Memory B cell (primary cell): ENCODE measurements around the gene UBASH3B.

Experiments used
- ATAC-seq: fragments of 150-1000 bp; cut with Tn5 transposase; 2 replicates; pipeline ENCODE4 v1.10.0; 2021; ENCODE audit warnings: low read depth, mild to moderate bottlenecking, moderate library complexity
- DNase-seq, 2 donors: peaks; one replicate each; pipeline ENCODE4 v3.0.0; 2022; ENCODE audit warnings: low spot score in 2 of 2
- H3K27ac Mint-ChIP-seq: one replicate; pipeline ENCODE4 v1.8.0; 2022; ENCODE audit warnings: mild to moderate bottlenecking, moderate library complexity, mixed read lengths
- H3K27me3 Mint-ChIP-seq: one replicate; pipeline ENCODE4 v1.8.0; 2022; ENCODE audit warnings: mixed read lengths
- H3K36me3 Mint-ChIP-seq: one replicate; pipeline ENCODE4 v1.8.0; 2022; ENCODE audit warnings: mild to moderate bottlenecking, mixed read lengths
- H3K4me1 Mint-ChIP-seq: one replicate; pipeline ENCODE4 v1.8.0; 2022; ENCODE audit warnings: mixed read lengths
- H3K4me3 Mint-ChIP-seq: one replicate; pipeline ENCODE4 v1.8.0; 2022; ENCODE audit warnings: mild to moderate bottlenecking, moderate library complexity, mixed read lengths
- H3K9me3 Mint-ChIP-seq: one replicate; pipeline ENCODE4 v1.8.0; 2022; ENCODE audit warnings: mixed read lengths

Gene UBASH3B

GRCh38 chr11:122782222-122782621, 126.7 kb downstream of the UBASH3B start:
- H3K4me3 Mint-ChIP-seq: no peak overlapping the region
- H3K4me1 Mint-ChIP-seq: no peaks in the 10 kb centered on the region
- ATAC-seq (no peak), DNase-seq (no peak)
- H3K27me3 Mint-ChIP-seq: no peaks in the 10 kb centered on the region
- no peaks in the 10 kb centered on the region for H3K9me3 Mint-ChIP-seq
- H3K36me3 Mint-ChIP-seq: no peaks in the 10 kb centered on the region
- no peak overlapping the region for H3K27ac Mint-ChIP-seq

GRCh38 chr11:122784325-122784955, 128.9 kb downstream of the UBASH3B start:
- H3K4me3 Mint-ChIP-seq: no peak overlapping the region
- no peaks in the 10 kb centered on the region for H3K36me3 Mint-ChIP-seq
- ATAC-seq (no peak), DNase-seq (no peak)
- no peak overlapping the region for H3K27ac Mint-ChIP-seq
- H3K27me3 Mint-ChIP-seq: no peaks in the 10 kb centered on the region
- no peaks in the 10 kb centered on the region for H3K4me1 Mint-ChIP-seq
- H3K9me3 Mint-ChIP-seq: no peaks in the 10 kb centered on the region

DNA sequence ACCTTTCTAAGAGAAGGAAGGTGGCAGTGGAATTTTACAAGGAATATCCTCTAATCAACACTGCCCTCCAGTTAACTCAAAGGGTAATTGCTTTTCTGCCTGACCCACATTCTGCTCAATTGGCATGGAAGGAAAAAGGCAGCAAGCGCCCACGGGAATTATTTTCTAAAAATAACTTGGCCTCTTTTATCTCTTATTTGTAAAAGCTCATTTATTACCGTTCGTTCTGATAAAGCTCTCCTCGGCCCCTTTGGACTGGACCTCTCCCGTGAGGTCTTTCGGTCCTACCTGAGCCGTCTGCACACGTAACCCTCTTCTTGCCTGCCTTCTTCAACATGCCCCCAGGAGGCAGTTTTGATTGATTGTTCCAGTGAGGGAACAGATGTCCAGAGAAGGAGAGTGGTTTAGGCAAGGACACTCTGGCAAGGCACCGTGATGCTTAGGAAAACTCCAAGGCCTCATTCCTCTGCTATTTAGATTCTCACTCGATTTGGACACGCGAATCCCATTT, 129.6 kb downstream of the UBASH3B start:
- Mint-ChIP-seq H3K9me3 (no peaks in the 10 kb centered on the region), H3K4me1 (no peaks in the 10 kb centered on the region), H3K27me3 (no peaks in the 10 kb centered on the region), H3K36me3 (peaks cover under 1% of the 10 kb centered on the region), H3K4me3 (no peak overlapping the region), H3K27ac (no peak overlapping the region)
- ATAC-seq (no peak), DNase-seq (no peak)

GRCh38 chr11:122786896-122787295, 131.4 kb downstream of the UBASH3B start:
- no peak for DNase-seq
- H3K4me1 Mint-ChIP-seq: no peaks in the 10 kb centered on the region
- H3K27ac Mint-ChIP-seq: no peak overlapping the region
- no peak for ATAC-seq
- H3K4me3 Mint-ChIP-seq: no peak overlapping the region
- no peaks in the 10 kb centered on the region for H3K27me3 Mint-ChIP-seq
- peaks cover 3% of the 10 kb centered on the region for H3K36me3 Mint-ChIP-seq
- no peaks in the 10 kb centered on the region for H3K9me3 Mint-ChIP-seq

DNA sequence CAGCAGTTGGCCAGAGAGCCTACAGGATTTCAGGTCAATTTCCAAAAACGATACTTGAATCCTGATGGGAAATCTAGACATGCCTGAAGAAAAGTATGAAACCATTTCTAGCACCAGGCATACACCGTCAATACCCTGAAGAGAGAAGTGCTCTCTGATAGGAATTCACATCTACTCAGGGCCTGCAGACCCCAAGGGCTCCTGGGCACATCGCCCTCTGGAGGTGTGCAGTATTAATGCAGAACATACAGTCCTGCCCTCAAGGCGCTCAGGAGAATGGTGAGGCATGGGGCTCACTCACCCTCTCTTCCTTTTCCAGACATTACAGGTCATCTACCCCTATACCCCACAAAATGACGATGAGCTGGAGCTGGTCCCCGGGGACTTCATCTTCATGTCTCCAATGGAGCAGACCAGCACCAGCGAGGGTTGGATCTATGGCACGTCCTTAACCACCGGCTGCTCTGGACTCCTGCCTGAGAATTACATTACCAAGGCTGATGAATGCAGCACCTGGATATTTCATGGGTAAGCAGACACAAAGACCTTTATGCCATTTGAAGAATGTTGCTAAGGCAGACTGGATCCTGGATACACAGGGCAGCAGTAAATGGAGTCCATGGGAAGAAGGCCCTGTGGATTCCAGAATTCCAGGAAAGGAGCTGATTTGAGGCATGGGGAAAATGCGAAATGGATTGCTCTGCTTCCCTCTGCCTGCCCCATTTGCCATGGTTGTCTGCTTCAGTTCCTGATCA, 133.4 kb downstream of the UBASH3B start:
- no peaks in the 10 kb centered on the region for H3K27me3 Mint-ChIP-seq
- H3K4me3 Mint-ChIP-seq: no peak overlapping the region
- no peaks in the 10 kb centered on the region for H3K4me1 Mint-ChIP-seq
- H3K36me3 Mint-ChIP-seq: peaks cover 3% of the 10 kb centered on the region
- no peak for DNase-seq
- H3K9me3 Mint-ChIP-seq: no peaks in the 10 kb centered on the region
- H3K27ac Mint-ChIP-seq: no peak overlapping the region
- no peak for ATAC-seq

DNA sequence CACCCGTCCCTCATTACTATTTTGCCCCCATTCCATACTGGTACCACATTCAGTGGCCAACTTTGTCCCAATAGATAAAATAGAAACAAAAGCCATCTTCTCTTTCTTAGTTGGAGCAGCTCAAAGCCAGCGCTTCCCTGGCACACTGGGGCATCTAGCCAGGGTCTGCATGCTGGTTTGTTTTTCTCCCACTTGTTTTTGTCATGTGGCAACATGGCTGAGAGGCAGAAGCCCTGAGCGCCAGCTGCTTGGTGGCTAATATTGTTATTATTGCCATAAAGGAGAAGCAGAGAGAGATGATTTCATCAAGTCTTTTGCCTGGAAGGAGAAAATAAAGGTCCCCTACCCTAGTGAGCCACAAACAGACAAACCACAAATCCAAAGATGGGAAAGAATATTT, 134.4 kb downstream of the UBASH3B start:
- no peak overlapping the region for H3K27ac Mint-ChIP-seq
- H3K4me3 Mint-ChIP-seq: no peak overlapping the region
- H3K4me1 Mint-ChIP-seq: no peaks in the 10 kb centered on the region
- no peak for ATAC-seq
- no peaks in the 10 kb centered on the region for H3K9me3 Mint-ChIP-seq
- H3K27me3 Mint-ChIP-seq: no peaks in the 10 kb centered on the region
- no peak for DNase-seq
- peaks cover 3% of the 10 kb centered on the region for H3K36me3 Mint-ChIP-seq

GRCh38 chr11:122791411-122791810, 135.9 kb downstream of the UBASH3B start:
- peaks cover 3% of the 10 kb centered on the region for H3K36me3 Mint-ChIP-seq
- H3K27me3 Mint-ChIP-seq: no peaks in the 10 kb centered on the region
- ATAC-seq (no peak), DNase-seq (no peak)
- no peaks in the 10 kb centered on the region for H3K9me3 Mint-ChIP-seq
- H3K4me3 Mint-ChIP-seq: no peak overlapping the region
- H3K4me1 Mint-ChIP-seq: peaks cover 4% of the 10 kb centered on the region
- H3K27ac Mint-ChIP-seq: no peak overlapping the region

GRCh38 chr11:122791836-122792235, 136.3 kb downstream of the UBASH3B start:
- DNase-seq: no peak
- ATAC-seq: no peak
- no peak overlapping the region for H3K27ac Mint-ChIP-seq
- peaks cover 3% of the 10 kb centered on the region for H3K36me3 Mint-ChIP-seq
- H3K4me3 Mint-ChIP-seq: no peak overlapping the region
- peaks cover 4% of the 10 kb centered on the region for H3K4me1 Mint-ChIP-seq
- H3K27me3 Mint-ChIP-seq: no peaks in the 10 kb centered on the region
- no peaks in the 10 kb centered on the region for H3K9me3 Mint-ChIP-seq

DNA sequence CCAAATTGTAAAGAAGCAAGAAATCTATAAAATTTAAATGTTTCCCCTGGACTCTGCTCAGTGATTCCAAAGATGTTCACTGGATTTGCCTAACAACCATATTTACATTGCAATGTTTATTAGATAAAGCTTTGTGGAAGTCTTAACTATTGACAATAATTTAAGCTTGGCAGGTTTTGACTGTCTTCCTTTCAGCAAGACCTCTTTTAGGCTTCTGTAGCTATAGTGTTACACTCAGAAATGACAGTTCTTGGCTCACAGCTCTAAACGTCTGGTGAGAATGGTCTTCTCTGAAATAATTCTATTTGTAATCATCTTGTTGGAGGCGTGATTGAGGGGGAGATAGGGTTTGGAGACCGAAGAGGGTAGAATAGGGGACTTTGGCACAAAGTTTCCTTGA, 138.0 kb downstream of the UBASH3B start:
- H3K4me3 Mint-ChIP-seq: no peak overlapping the region
- H3K9me3 Mint-ChIP-seq: no peaks in the 10 kb centered on the region
- no peak for ATAC-seq
- H3K27ac Mint-ChIP-seq: no peak overlapping the region
- no peaks in the 10 kb centered on the region for H3K27me3 Mint-ChIP-seq
- peaks cover 5% of the 10 kb centered on the region for H3K36me3 Mint-ChIP-seq
- no peak for DNase-seq
- peaks cover 4% of the 10 kb centered on the region for H3K4me1 Mint-ChIP-seq

- no peak overlapping the region for H3K4me3 Mint-ChIP-seq
- no peak for ATAC-seq
- H3K4me1 Mint-ChIP-seq: peaks cover 4% of the 10 kb centered on the region
- peaks cover 2% of the 10 kb centered on the region for H3K36me3 Mint-ChIP-seq
- no peaks in the 10 kb centered on the region for H3K9me3 Mint-ChIP-seq
- no peak overlapping the region for H3K27ac Mint-ChIP-seq
- no peaks in the 10 kb centered on the region for H3K27me3 Mint-ChIP-seq
- no peak for DNase-seq
Observed at GRCh38 chr11:122795307-122795706, 139.8 kb downstream of the UBASH3B start.

DNA sequence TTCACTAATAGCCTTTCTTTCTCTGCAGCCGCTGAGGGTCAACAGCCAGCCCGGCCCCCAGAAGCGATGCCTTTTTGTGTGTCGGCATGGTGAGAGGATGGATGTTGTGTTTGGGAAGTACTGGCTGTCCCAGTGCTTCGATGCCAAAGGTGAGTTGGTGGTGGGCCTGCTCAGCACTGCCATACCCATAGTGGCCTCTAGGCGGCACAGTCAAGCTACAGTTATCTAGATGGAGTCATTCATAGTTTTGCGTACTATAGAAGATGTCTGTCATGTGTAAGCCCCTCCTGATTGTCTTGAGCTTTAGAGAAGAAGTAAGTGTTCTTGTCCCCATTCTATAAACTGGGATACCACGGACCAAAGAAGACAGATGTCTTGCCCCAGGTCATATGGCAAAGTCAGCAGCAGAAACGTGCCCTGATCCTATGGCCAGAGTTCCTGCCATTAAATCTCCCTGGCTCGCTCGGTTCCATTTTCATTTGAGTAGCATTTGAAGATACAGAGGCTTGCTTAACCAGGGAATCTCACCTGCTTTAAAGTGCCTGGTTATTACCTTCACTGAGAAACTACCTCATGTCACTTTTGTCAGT, 140.7 kb downstream of the UBASH3B start:
- DNase-seq (peak; percentile 69 to 73), ATAC-seq (peak; percentile 86)
- Mint-ChIP-seq H3K27ac (no peak overlapping the region), H3K9me3 (no peaks in the 10 kb centered on the region), H3K4me1 (peaks cover 4% of the 10 kb centered on the region), H3K27me3 (no peaks in the 10 kb centered on the region), H3K36me3 (peaks cover 2% of the 10 kb centered on the region), H3K4me3 (no peak overlapping the region)

DNA sequence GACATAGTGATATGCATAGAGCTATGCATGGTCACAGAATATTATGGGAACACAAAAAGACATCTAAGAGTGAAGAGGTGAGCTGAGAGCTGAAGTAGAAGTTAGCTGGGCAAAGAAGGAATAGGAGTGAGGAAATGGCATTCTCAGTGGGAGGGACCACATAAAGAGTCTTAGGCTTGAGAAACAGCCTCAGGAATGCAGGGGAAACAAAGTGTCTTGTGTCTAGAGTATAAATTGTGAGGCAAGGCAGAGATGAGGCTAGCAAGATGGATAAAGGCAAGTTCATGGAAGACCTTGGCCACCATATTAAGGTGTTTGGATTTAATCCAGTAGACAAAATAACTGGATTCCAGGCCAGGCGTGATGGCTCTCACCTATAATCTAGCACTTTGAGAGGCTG, 142.1 kb downstream of the UBASH3B start:
- H3K27me3 Mint-ChIP-seq: no peaks in the 10 kb centered on the region
- H3K4me1 Mint-ChIP-seq: peaks cover 4% of the 10 kb centered on the region
- no peak overlapping the region for H3K4me3 Mint-ChIP-seq
- no peak overlapping the region for H3K27ac Mint-ChIP-seq
- H3K9me3 Mint-ChIP-seq: no peaks in the 10 kb centered on the region
- ATAC-seq (no peak), DNase-seq (no peak)
- peaks cover 2% of the 10 kb centered on the region for H3K36me3 Mint-ChIP-seq

DNA sequence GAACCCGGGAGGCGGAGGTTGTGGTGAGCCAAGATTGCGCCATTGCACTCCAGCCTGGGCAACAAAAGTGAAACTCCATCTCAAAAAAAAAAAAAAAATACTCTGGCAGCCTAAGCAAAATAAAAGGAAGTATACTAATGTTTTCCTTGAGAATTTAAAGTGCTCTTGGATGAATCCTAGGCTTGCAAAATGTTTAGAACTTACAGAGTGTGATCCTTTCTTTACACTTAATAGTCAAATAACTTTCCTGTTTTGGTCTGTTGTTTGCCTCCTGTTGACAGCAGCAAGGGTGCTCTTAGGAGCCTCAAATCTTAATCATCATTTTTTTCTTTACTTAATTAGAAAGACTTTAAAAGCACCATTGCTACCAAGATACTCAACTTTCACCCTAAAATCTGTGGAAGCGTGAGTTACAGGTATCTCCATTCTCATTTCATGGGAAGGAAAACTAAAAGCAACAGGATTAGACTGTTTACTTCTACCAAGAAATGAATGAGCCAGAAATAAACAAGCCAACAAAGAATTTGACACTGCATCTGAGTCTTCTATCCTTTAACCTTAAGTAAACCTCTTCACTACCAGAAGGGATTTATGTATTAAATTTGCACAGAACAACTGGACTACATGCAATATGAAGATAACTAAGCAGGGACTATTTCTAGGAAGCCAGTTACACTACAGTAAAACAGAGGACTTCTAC, 144.0 kb downstream of the UBASH3B start:
- H3K4me1 Mint-ChIP-seq: peaks cover 12% of the 10 kb centered on the region
- DNase-seq (no peak), ATAC-seq (no peak)
- H3K27me3 Mint-ChIP-seq: no peaks in the 10 kb centered on the region
- no peak overlapping the region for H3K4me3 Mint-ChIP-seq
- no peak overlapping the region for H3K27ac Mint-ChIP-seq
- peaks cover 2% of the 10 kb centered on the region for H3K36me3 Mint-ChIP-seq
- H3K9me3 Mint-ChIP-seq: no peaks in the 10 kb centered on the region

- Mint-ChIP-seq H3K36me3 (no peaks in the 10 kb centered on the region), H3K9me3 (no peaks in the 10 kb centered on the region), H3K4me1 (peaks cover 21% of the 10 kb centered on the region), H3K27me3 (no peaks in the 10 kb centered on the region), H3K27ac (no peak overlapping the region), H3K4me3 (no peak overlapping the region)
- ATAC-seq (no peak), DNase-seq (no peak)
Observed at GRCh38 chr11:122802876-122803275, 147.4 kb downstream of the UBASH3B start.
